SH-SY5Y (cell line): Measurements from ENCODE around the gene ECHDC3.

Experiments used
- GATA2 ChIP-seq: IDR thresholded peaks from 2 replicates; pipeline ENCODE4 v1.6.1; 2011; ENCODE audit warnings: mild to moderate bottlenecking, low read depth, low read length
- GATA3 ChIP-seq: IDR thresholded peaks from 2 replicates; pipeline ENCODE4 v1.6.1; 2011; ENCODE audit warnings: low read depth, mild to moderate bottlenecking, low read length, moderate library complexity

DNA sequence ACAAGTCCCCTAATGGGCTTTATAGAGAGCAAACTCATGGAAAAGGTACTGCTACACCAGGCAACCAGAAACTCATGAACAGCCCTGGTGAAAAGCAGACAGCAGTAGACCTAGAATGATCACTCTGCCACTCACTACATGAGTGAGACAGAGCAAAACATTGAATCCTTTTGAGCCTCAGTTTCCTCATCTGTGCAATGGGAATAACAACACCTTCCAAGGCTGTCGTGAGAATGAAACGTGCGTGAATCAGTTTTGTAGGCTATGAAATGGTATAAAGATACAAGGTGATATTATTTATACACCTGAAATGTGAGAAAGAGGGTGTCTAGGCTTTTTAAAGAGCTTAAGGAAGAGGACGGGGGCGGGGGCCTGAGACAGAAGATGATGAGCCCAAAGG, 66.6 kb downstream of the ECHDC3 start:
- TF ChIP-seq GATA3 (no peak), GATA2 (no peak)
